B cell (primary cell): ENCODE results near the gene ARHGAP12. TPM values are rescaled to one million over a fixed set of nuclear protein-coding genes. Genes with fewer than 3 reads are reported as not detected.

Experiments
- ATAC-seq: fragments of 200-7000 bp; cut with Tn5 transposase; one replicate; pipeline ENCODE4 v1.10.0; 2021; ENCODE audit warnings: low read depth, mild to moderate bottlenecking, moderate number of reproducible peaks, moderate library complexity
- CTCF ChIA-PET: fragments of 350-600 bp; sonication (Branson Sonifier 250); formaldehyde crosslinking; loops from one replicate; lab custom pipeline; 2021; ENCODE audit warnings: antibody characterized with exemption, inconsistent platforms; lab: Charles Lee
- POLR2A ChIA-PET: fragments of 350-600 bp; sonication (Branson Sonifier 250); formaldehyde crosslinking; loops from one replicate; lab custom pipeline; 2021; ENCODE audit warnings: antibody characterized with exemption; lab: Charles Lee
- DNase-seq: peaks from one replicate; pipeline ENCODE4 v3.0.0; 2013
- H2AFZ ChIP-seq: 2 replicates; pipeline ENCODE4 v1.6.1; 2012; ENCODE audit warnings: mild to moderate bottlenecking, low read depth, low read length; ENCODE audit not compliant: insufficient read depth, poor library complexity, severe bottlenecking
- H3K27ac ChIP-seq, 2 donors: 1 replicate in 1 of 2; 2 replicates in 1 of 2; pipeline ENCODE4 v1.5.1; 2012 to 2013; ENCODE audit warnings: low read length in 2 of 2, mild to moderate bottlenecking in 2 of 2, moderate library complexity in 1 of 2
- H3K27me3 ChIP-seq, 4 experiments: fragments of 200-600 bp in 1 of 4; sonication (generic) in 1 of 4; replicated peaks in 1 of 4; 1 replicate in 2 of 4; 2 replicates in 2 of 4; pipeline versions ENCODE4 v1.6.1 to v1.7.0; 2013 to 2016; ENCODE audit warnings: low read length in 3 of 4, mild to moderate bottlenecking in 2 of 4, mixed read lengths in 1 of 4, moderate library complexity in 1 of 4; ENCODE audit not compliant: insufficient read depth in 4 of 4, control insufficient read depth in 3 of 4; ENCODE audit errors: control extremely low read depth in 1 of 4
- H3K36me3 ChIP-seq, 2 experiments: replicated peaks in 1 of 2; 1 replicate in 1 of 2; 2 replicates in 1 of 2; pipeline versions ENCODE4 v1.6.1 to v1.7.1; 2013; ENCODE audit warnings: low read length in 1 of 2; ENCODE audit not compliant: insufficient read depth in 2 of 2, control insufficient read depth in 1 of 2; ENCODE audit errors: control extremely low read depth in 1 of 2, extremely low read depth in 1 of 2
- H3K4me1 ChIP-seq, 2 donors: fragments of 200-600 bp in 1 of 2; sonication (generic) in 1 of 2; 1 replicate in 1 of 2; 2 replicates in 1 of 2; pipeline versions ENCODE4 v1.5.1 to v1.6.1; 2013 to 2017; ENCODE audit warnings: low read length in 2 of 2; ENCODE audit not compliant: control insufficient read depth in 2 of 2, insufficient read depth in 2 of 2
- H3K4me2 ChIP-seq: replicated peaks from 2 replicates; pipeline ENCODE3; 2012; ENCODE audit warnings: mild to moderate bottlenecking, low read depth, low read length; ENCODE audit not compliant: poor library complexity, severe bottlenecking
- H3K4me3 ChIP-seq, 5 experiments: fragments of 200-600 bp in 1 of 5; sonication (generic) in 1 of 5; 1 replicate in 3 of 5; 2 replicates in 2 of 5; pipeline versions ENCODE4 v1.5.1 to v1.7.0; 2011 to 2016; ENCODE audit warnings: low read length in 4 of 5, mild to moderate bottlenecking in 4 of 5, low read depth in 2 of 5, control low read depth in 1 of 5, moderate library complexity in 1 of 5; ENCODE audit not compliant: insufficient read depth in 1 of 5; ENCODE audit errors: control extremely low read depth in 1 of 5, extremely low read depth in 1 of 5
- H3K79me2 ChIP-seq: fragments of 200-600 bp; sonication (generic); one replicate; pipeline ENCODE4 v1.6.0; 2016; ENCODE audit warnings: low read length; ENCODE audit not compliant: control insufficient read depth, insufficient read depth
- H3K9ac ChIP-seq: fragments of 200-600 bp; sonication (generic); 2 replicates; pipeline ENCODE4 v1.6.1; 2017; ENCODE audit warnings: mild to moderate bottlenecking, low read length, moderate library complexity
- H3K9me3 ChIP-seq, 3 donors: one replicate each; pipeline versions ENCODE4 v1.6.1 to v1.7.1; 2013; ENCODE audit warnings: low read length in 2 of 3; ENCODE audit not compliant: control insufficient read depth in 2 of 3, insufficient read depth in 1 of 3; ENCODE audit errors: control extremely low read depth in 1 of 3
- H4K20me1 ChIP-seq: 2 replicates; pipeline ENCODE4 v1.6.0; 2012; ENCODE audit warnings: mild to moderate bottlenecking, low read length; ENCODE audit not compliant: insufficient read depth, control insufficient read depth, poor library complexity, severe bottlenecking
- H3K27ac Mint-ChIP-seq: one replicate; pipeline ENCODE4 v1.8.0; 2021; ENCODE audit warnings: mixed read lengths
- H3K27me3 Mint-ChIP-seq: one replicate; pipeline ENCODE4 v1.8.0; 2021; ENCODE audit warnings: mixed read lengths
- H3K4me1 Mint-ChIP-seq: one replicate; pipeline ENCODE4 v1.8.0; 2021; ENCODE audit warnings: mixed read lengths
- H3K4me3 Mint-ChIP-seq: one replicate; pipeline ENCODE4 v1.8.0; 2021; ENCODE audit warnings: mixed read lengths
- H3K9me3 Mint-ChIP-seq: one replicate; pipeline ENCODE4 v1.8.0; 2022; ENCODE audit warnings: mixed read lengths; ENCODE audit not compliant: insufficient read depth
- EZH2 ChIP-seq: IDR thresholded peaks from 2 replicates; pipeline ENCODE4 v1.6.1; 2012; ENCODE audit warnings: borderline replicate concordance, low read depth, mild to moderate bottlenecking, moderate library complexity, low read length; ENCODE audit not compliant: insufficient read depth, poor library complexity, severe bottlenecking
- WGBS: methylation state at CpG from one replicate; pipeline ENCODE4 v1.1.5; 2013; ENCODE audit warnings: missing lambda C conversion rate; ENCODE audit not compliant: insufficient coverage; 5-methylcytosine and 5-hydroxymethylcytosine counted together
- intact Hi-C: fragments of 100-400 bp; cut with micrococcal nuclease; formaldehyde crosslinking; loops from one replicate; pipeline ENCODE4 v1.10.0; 2022
- polyA minus RNA-seq: library from RNA; depleted of rRNA, polyadenylated mRNA; stranded (reverse); fragments of >200 nt; gene quantifications from 2 replicates; pipeline ENCODE4 v1.2.3, GENCODE V29; 2012
- polyA plus RNA-seq: library from polyadenylated mRNA; depleted of rRNA; stranded (reverse); fragments of >200 nt; gene quantifications from 2 replicates; pipeline ENCODE4 v1.2.3, GENCODE V29; 2012
- total RNA-seq, 2 donors: library from RNA; stranded (reverse); fragments of 120-200 nt in 1 of 2; gene quantifications; 1 replicate in 1 of 2; 2 replicates in 1 of 2; pipeline versions ENCODE4 v1.2.3 to v1.2.4, GENCODE V29; 2013 to 2022
- TF ChIP-seq, protein P1 (sequence below): fragments of 200-600 bp; IDR thresholded peaks from one replicate; pipeline ENCODE4 v1.8.0; 2022; ENCODE audit warnings: antibody characterized with exemption, mild to moderate bottlenecking

Gene ARHGAP12, protein sequence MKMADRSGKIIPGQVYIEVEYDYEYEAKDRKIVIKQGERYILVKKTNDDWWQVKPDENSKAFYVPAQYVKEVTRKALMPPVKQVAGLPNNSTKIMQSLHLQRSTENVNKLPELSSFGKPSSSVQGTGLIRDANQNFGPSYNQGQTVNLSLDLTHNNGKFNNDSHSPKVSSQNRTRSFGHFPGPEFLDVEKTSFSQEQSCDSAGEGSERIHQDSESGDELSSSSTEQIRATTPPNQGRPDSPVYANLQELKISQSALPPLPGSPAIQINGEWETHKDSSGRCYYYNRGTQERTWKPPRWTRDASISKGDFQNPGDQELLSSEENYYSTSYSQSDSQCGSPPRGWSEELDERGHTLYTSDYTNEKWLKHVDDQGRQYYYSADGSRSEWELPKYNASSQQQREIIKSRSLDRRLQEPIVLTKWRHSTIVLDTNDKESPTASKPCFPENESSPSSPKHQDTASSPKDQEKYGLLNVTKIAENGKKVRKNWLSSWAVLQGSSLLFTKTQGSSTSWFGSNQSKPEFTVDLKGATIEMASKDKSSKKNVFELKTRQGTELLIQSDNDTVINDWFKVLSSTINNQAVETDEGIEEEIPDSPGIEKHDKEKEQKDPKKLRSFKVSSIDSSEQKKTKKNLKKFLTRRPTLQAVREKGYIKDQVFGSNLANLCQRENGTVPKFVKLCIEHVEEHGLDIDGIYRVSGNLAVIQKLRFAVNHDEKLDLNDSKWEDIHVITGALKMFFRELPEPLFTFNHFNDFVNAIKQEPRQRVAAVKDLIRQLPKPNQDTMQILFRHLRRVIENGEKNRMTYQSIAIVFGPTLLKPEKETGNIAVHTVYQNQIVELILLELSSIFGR
- total RNA-seq (41.0 and 45.3 TPM in 2 replicates), polyA plus RNA-seq (12.3 and 23.7 TPM in 2 replicates), polyA minus RNA-seq (11.9 and 15.0 TPM in 2 replicates)
- total RNA-seq (2013) = 31.6 TPM

DNA sequence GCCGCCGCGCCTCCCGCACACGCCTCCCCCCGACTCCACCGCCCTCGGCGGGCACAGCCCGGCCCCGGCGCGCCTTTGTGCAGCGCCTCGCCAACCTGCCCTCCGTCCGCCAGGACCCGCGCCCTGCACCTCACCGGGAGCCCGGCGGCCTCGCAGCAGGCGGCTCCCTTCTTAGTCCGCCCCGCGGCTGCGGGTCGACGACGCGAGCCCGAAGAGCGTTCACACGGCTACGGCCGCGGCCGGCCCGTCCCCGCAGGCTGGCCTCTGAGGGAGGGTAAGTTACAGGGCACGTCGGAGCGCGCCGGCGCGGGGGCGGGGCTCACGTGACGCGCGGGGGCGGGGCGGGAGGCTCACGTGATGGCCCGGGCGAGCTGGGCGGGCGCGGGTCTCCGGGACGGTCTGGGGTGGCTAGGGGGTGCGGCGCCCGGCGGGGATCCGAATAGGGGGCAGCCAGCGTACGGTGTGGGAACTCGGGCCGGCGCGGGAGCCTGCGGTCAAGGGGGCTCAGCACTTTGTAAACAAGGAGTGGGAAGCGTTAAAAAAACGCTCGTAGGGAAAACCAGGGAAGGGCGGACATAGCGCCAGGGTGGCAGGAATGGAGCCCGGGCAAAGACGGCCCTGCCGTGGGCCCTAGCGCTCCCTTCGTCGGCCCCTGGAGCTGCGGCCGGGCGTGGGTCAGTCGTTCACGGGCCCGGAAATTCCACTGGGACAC, at the start of gene ARHGAP12:
ARHGAP12 (minus strand) TSS at position 283 of the 712 bp plus-strand sequence. CDS start 19,976 bp downstream, outside the sequence.
- H2AFZ ChIP-seq = peak within 1 kb of the TSS; percentile 99

More for the DNA sequence above, at the start of gene ARHGAP12:
- H3K4me3 ChIP-seq = peak within 1 kb of the TSS; percentile 77 to 96 (median 93)
- no peaks in the 10 kb centered on the region for H3K9me3 ChIP-seq
- H3K4me1 ChIP-seq = peaks cover 20 to 31% of the 10 kb centered on the region in 2 donors
- DNase-seq (peak; percentile 92), ATAC-seq (peak; percentile 80)
- ChIA-PET POLR2A (interaction anchor here (1.0 kb wide), 1 partner anchor 127 kb away, joined by 6 read pairs; the partner anchor contains the start of gene KIF5B), CTCF (no interaction called here)
- no peaks in the 10 kb centered on the region for H3K9me3 Mint-ChIP-seq
- H4K20me1 ChIP-seq = peaks cover 11% of the 10 kb centered on the region
- H3K79me2 ChIP-seq = peaks cover 43% of the 10 kb centered on the region
- intact Hi-C loops = loop anchor here (1.0 to 10.0 kb wide), 11 partner anchors 66 to 1581 kb away; partner anchors contain the start of genes CCDC7, EPC1 and MTPAP
- no peaks in the 10 kb centered on the region for H3K27me3 Mint-ChIP-seq
- peak within 1 kb of the TSS; percentile 93 for H3K4me2 ChIP-seq
- H3K27ac Mint-ChIP-seq = peak within 1 kb of the TSS; percentile 90
- TF ChIP-seq EZH2 = no peak
- TF ChIP-seq, protein P1, sequence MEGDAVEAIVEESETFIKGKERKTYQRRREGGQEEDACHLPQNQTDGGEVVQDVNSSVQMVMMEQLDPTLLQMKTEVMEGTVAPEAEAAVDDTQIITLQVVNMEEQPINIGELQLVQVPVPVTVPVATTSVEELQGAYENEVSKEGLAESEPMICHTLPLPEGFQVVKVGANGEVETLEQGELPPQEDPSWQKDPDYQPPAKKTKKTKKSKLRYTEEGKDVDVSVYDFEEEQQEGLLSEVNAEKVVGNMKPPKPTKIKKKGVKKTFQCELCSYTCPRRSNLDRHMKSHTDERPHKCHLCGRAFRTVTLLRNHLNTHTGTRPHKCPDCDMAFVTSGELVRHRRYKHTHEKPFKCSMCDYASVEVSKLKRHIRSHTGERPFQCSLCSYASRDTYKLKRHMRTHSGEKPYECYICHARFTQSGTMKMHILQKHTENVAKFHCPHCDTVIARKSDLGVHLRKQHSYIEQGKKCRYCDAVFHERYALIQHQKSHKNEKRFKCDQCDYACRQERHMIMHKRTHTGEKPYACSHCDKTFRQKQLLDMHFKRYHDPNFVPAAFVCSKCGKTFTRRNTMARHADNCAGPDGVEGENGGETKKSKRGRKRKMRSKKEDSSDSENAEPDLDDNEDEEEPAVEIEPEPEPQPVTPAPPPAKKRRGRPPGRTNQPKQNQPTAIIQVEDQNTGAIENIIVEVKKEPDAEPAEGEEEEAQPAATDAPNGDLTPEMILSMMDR = no peak
- H3K36me3 ChIP-seq = no peaks in the 10 kb centered on the region
- H3K4me1 Mint-ChIP-seq = peaks cover 44% of the 10 kb centered on the region
- under 1% methylated on average over 92 of the region's 92 CpGs for WGBS
- peak within 1 kb of the TSS; percentile 74 to 90 for H3K27ac ChIP-seq
- H3K9ac ChIP-seq = peak within 1 kb of the TSS; percentile 90
- H3K4me3 Mint-ChIP-seq = peak within 1 kb of the TSS; percentile 75
- H3K27me3 ChIP-seq = no peaks in the 10 kb centered on the region
